ENCODE measurements around the gene HOXC10. TPM values are rescaled to one million over a fixed set of nuclear protein-coding genes. Genes with fewer than 3 reads are reported as not detected.

The HOXC10 gene
- total and polyA plus RNA-seq, 10 of the 15 experiments (the other 5 are each of a cell fraction or from before 2014, with no cell fraction given) = 0.59 TPM; not detected in 9

DNA sequence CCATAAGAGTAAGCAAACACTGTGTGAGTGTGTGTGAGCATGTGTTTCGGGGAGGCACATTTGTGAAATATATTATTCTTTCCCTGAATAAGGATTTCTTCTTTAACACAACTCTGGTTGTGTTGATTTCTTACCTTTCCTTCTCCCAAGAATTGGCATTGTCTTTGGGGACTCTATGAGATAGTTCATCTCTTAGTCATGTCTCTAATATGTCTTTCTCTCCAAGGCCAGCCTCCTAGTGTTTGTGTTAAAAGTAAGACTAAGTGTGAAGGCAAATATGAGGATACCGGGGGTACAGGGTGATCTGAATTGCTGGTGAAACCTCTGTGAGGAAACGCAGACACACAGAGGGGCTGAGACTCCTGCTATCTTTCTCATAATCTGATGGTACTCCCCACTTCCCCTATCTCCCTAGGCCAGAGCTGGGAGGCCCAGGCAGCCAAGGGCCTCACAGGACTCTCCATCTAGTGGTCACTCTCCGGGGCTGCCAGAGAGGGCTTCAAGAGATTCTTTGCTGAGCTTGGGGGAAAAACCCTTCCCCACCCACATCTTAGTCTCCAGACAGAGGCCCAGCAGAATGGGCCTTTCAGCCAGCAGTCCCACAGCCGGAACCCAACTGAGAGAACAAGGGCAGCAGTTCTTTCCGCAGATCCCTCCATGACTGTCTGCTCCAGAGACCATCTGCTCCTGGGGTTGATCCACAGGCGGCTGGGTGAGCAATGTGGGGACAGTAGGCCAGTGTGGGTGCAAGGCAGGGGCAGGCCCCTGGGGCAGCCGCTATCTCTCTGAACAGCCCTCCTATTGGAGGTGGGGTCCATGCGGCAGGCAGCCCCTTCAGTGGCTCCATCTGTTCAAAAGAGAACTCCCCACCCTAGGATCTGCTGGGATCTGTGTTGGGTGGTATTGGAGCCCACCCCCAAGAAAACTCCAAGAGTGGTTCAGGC lies 36.0 kb upstream of the HOXC10 start:
- Histone ChIP-seq H3K9me3 (replicated peaks; ENCODE audit: control insufficient read depth, insufficient read depth, low read length) (no peaks in the 10 kb centered on the region), H3K9ac (ENCODE audit: control insufficient read depth, insufficient read depth, low read length) (no peak overlapping the region), H3K36me3 (ENCODE audit: control insufficient read depth in 2 of 2, insufficient read depth in 2 of 2, low read length in 1 of 2) (no peaks in the 10 kb centered on the region), H4K20me1 (ENCODE audit: control insufficient read depth, insufficient read depth) (no peaks in the 10 kb centered on the region), H3K27ac (ENCODE audit: control insufficient read depth, insufficient read depth) (no peak overlapping the region), H2AFZ (ENCODE audit: control insufficient read depth, low read depth, low read length) (no peak overlapping the region), H3K79me2 (ENCODE audit: control insufficient read depth, insufficient read depth, low read length) (no peaks in the 10 kb centered on the region), H3K4me2 (ENCODE audit: control insufficient read depth, insufficient read depth) (no peak overlapping the region), H3K4me3 (no peak overlapping the region), H3K27me3 (replicated peaks in 1 of 2; ENCODE audit: control insufficient read depth in 2 of 2, insufficient read depth in 2 of 2, low read length in 1 of 2) (peaks cover 34 to 39% of the 10 kb centered on the region in 2 experiments), H3K4me1 (ENCODE audit: control insufficient read depth, insufficient read depth, low read length) (no peaks in the 10 kb centered on the region)
- ATAC-seq (peak; percentile 26), DNase-seq (ENCODE audit: low read depth, low spot score) (no peak), FAIRE-seq (no peak)
- ChIA-PET CTCF (no interaction called here), POLR2A (no interaction called here), RAD21 (ENCODE audit: unreplicated experiment) (no interaction called here), SMC1A (ENCODE audit: uncharacterized antibody, unreplicated experiment) (no interaction called here)
- in situ Hi-C loops (cut with MboI) = no loop called here
- TF ChIP-seq ZNF217 (IDR thresholded peaks at IDR 0.05) (no peak), SPI1 (IDR thresholded peaks at IDR 0.05; ENCODE audit: borderline replicate concordance, insufficient read depth, low read depth, low read length) (peak; percentile 19; the same call in 1 of the 2 replicates), IRF4 (IDR thresholded peaks at IDR 0.05; ENCODE audit: low read depth, low read length) (no peak)
- WGBS (ENCODE audit: insufficient coverage, insufficient replicate concordance, low lambda C conversion rate, missing lambda C conversion rate) = 15% methylated on average over 9 of the region's 9 CpGs
- no TSS peak for BruUV-seq (replicated peaks)
- intact Hi-C loops (cut with micrococcal nuclease; ENCODE audit: unreplicated experiment) = no loop called here

DNA sequence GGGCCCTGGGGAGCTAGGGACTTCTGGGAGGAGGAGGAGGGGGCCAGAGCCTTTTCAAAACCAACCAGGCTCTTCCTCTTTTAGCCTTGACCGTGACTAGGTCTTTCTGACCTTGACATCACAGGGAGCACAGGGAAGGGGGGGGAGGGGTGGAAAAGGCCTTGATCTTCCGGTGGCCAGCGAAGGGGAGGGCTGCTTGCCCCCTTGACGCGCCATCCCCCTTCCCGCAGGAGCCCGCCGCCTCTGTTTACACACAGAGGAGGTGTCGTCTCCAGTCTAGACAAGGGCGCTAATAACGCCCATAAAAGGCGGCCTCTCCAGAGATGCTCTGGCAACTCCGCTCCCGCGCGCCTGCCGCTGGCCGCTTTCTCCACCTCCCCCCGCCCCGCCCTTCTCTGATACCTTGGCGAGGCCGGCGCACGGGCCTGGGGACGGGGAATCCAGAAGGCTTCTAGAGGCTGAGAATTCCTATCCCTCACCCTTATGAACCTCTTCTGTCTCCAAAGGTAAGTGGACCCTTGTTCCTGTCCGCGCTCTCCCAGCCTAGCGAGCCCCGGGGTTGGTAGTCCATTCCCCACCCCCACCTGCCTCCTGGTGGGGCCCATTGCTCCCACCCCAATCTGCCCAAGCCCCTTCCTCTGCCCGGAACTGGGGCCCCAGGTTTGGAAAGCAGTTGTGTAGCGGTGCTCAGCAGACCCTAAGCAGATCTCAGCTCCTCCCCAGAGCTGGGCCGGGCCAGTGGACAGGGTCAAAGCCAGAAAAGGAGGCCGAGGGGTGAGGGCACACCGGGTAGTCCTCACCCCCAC lies 35.1 kb upstream of the HOXC10 start:
- DNase-seq (ENCODE audit: low read depth, low spot score) (no peak), FAIRE-seq (no peak), ATAC-seq (no peak)
- Histone ChIP-seq H3K27ac (ENCODE audit: control insufficient read depth, insufficient read depth) (no peak overlapping the region), H3K36me3 (ENCODE audit: control insufficient read depth in 2 of 2, insufficient read depth in 2 of 2, low read length in 1 of 2) (no peaks in the 10 kb centered on the region), H3K4me2 (ENCODE audit: control insufficient read depth, insufficient read depth) (no peak overlapping the region), H3K4me1 (ENCODE audit: control insufficient read depth, insufficient read depth, low read length) (no peaks in the 10 kb centered on the region), H2AFZ (ENCODE audit: control insufficient read depth, low read depth, low read length) (no peak overlapping the region), H3K9ac (ENCODE audit: control insufficient read depth, insufficient read depth, low read length) (no peak overlapping the region), H3K9me3 (replicated peaks; ENCODE audit: control insufficient read depth, insufficient read depth, low read length) (no peaks in the 10 kb centered on the region), H4K20me1 (ENCODE audit: control insufficient read depth, insufficient read depth) (no peaks in the 10 kb centered on the region), H3K4me3 (no peak overlapping the region), H3K27me3 (replicated peaks in 1 of 2; ENCODE audit: control insufficient read depth in 2 of 2, insufficient read depth in 2 of 2, low read length in 1 of 2) (peaks cover 37% of the 10 kb centered on the region in 2 experiments), H3K79me2 (ENCODE audit: control insufficient read depth, insufficient read depth, low read length) (no peaks in the 10 kb centered on the region)
- no TSS peak for BruUV-seq (replicated peaks)
- ChIA-PET SMC1A (ENCODE audit: uncharacterized antibody, unreplicated experiment) (no interaction called here), POLR2A (no interaction called here), CTCF (no interaction called here), RAD21 (ENCODE audit: unreplicated experiment) (no interaction called here)
- intact Hi-C loops (cut with micrococcal nuclease; ENCODE audit: unreplicated experiment) = no loop called here
- in situ Hi-C loops (cut with MboI) = no loop called here
- WGBS (ENCODE audit: insufficient coverage, insufficient replicate concordance, low lambda C conversion rate, missing lambda C conversion rate) = 13% methylated on average over 34 of the region's 34 CpGs
- TF ChIP-seq CBX5 (IDR thresholded peaks at IDR 0.05; ENCODE audit: low read depth) = no peak
- no peak for TF ChIP-seq STAT1 (conservative IDR thresholded peaks at IDR 0.05)
- TF ChIP-seq ZNF217 (IDR thresholded peaks at IDR 0.05) = no peak
- no peak for TF ChIP-seq TBL1XR1 (IDR thresholded peaks at IDR 0.05; ENCODE audit: low read depth, low read length)
- TF ChIP-seq, protein P1, sequence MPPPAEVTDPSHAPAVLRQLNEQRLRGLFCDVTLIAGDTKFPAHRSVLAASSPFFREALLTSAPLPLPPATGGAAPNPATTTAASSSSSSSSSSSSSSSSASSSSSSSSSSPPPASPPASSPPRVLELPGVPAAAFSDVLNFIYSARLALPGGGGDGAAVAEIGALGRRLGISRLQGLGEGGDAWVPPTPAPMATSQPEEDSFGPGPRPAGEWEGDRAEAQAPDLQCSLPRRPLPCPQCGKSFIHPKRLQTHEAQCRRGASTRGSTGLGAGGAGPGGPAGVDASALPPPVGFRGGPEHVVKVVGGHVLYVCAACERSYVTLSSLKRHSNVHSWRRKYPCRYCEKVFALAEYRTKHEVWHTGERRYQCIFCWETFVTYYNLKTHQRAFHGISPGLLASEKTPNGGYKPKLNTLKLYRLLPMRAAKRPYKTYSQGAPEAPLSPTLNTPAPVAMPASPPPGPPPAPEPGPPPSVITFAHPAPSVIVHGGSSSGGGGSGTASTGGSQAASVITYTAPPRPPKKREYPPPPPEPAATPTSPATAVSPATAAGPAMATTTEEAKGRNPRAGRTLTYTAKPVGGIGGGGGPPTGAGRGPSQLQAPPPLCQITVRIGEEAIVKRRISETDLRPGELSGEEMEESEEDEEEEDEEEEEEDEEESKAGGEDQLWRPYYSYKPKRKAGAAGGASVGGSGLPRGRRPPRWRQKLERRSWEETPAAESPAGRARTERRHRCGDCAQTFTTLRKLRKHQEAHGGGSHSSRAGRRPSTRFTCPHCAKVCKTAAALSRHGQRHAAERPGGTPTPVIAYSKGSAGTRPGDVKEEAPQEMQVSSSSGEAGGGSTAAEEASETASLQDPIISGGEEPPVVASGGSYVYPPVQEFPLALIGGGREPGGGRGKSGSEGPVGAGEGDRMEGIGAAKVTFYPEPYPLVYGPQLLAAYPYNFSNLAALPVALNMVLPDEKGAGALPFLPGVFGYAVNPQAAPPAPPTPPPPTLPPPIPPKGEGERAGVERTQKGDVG (CRISPR knock-in tag; IDR thresholded peaks at IDR 0.05) = no peak
- no peak for TF ChIP-seq YY1 (IDR thresholded peaks at IDR 0.05; ENCODE audit: low read depth, low read length)
- TF ChIP-seq IKZF1 (conservative IDR thresholded peaks at IDR 0.05) = no peak
- TF ChIP-seq NBN (IDR thresholded peaks at IDR 0.05) = no peak
- TF ChIP-seq SMAD5 (IDR thresholded peaks at IDR 0.05; ENCODE audit: low read depth) = no peak
- no peak for TF ChIP-seq ZNF274 (IDR thresholded peaks at IDR 0.05; ENCODE audit: insufficient read depth, insufficient read length)
